Activated CD8-positive, alpha-beta memory T cell treated with anti-CD3 and anti-CD28 coated beads for 24 hours (primary cell): ENCODE measurements around the gene KRTAP12-1.

Experiments
- DNase-seq: peaks from one replicate; pipeline ENCODE4 v3.0.0-alpha.2; 2020

KRTAP12-1 gene

DNA sequence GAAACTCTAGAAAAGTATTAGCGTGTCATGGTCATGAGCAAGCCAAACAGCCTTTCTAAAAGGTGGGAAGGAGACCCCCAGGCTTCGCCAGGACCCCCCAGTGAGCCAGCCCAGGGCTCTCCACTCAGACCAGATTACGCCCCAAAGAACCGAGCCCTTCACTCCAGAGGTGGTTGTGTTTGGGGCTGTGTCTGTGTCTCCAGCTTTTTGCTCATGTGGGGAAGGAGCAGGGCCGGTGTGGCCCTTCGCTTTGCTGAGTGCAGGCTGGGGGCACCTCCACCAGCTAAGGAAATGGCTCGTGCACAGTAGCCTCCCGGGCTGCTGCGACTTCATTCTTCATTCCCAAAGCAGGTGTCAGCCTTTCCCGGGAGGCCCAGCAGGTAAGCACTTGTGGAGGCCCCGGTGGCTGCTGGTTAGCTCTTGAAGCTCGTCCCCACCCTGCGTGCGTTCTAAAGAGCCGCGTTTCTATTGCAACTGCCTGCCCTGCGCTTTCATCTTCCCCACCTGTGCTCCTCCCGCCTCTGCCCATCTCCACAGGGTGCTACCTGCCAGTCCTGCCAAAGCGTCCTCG lies 28.9 kb upstream of the KRTAP12-1 start:
- peak; percentile 66 for DNase-seq

DNA sequence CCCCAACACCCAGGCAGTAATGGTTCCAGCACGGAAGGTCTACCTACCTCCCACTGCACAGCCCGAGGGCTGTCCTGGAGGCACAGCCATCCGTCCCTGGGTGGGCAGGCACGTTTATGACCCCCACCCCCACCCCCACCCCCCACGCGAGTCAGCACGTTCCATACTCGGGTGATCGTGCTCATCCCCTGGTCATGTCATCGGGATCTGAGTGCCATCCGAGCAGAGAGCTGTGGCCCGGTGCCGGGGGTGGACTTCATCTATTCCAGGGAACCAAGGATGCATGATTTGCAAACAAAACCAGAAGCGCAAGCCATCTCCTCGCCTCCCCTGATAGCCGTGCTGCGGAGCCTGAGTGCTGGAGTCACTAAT lies 28.3 kb upstream of the KRTAP12-1 start:
- DNase-seq = peak; percentile 56

DNA sequence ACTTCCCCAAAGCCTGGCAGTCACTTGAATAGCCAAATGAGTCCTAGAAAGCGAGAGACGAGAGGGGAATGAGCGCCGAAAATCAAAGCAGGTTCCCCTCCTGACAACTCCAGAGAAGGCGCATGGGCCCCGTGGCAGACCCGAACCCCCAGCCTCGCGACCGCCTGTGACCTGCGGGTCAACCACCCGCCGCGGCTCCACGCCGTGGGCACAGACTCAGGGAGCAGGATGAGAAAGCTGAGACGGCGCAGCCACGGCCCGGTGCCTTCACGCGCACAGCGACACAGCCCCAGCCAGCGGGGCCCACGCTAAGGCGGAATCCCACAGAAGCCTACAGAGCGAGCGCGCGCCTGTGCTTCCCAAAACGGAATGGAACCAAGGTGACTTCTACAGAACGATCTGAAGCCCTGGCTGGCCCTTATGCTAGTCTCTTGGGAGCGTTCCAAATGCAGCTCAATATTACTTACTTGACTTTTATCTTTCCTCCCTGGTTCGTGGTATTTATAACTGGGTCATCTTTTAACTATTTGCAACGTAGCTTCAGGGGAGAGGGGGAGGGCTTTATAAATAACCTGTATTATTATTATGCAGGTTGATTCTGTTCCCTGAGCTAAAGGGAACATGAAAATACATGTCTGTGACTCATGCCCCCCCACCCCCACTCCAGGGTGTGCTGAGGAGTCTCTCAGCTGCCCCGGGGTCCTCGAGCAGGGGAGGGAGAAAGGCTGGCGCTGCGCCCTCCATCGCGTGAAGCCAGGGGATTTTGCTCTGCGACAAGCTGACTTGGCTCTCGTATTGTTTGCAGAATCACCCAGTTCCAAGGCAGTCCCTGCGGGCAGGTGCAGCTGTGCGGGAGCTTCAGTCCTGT lies 27.7 kb upstream of the KRTAP12-1 start:
- DNase-seq = peak; percentile 64

DNA sequence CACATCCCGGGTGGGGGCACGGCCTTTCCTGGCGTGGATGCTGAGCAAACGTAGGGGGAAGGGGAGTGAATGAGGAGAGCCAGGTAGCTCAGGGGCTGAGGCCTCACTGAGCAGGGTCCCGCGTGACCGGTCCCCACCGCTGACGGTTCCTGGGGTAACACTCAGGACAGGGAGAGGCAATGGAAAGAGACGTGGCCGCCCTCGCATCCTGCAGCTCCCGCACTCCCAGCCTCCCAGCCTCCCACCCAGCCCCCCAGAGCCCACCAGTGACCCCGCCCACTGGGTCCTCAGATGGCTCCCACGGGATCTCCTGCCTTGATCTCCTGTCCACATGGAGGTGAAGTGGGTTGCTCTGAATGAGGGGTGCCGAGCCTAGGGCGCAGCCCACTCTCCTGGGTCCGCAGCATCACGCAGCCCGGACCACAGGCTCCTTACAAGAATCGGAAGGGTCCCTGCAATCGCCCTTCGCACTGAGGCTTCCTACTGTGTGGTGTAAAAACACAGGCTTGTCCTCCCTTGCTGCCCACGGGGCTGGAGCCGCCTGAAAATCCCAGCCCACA lies 27.0 kb upstream of the KRTAP12-1 start:
- DNase-seq = no peak

DNA sequence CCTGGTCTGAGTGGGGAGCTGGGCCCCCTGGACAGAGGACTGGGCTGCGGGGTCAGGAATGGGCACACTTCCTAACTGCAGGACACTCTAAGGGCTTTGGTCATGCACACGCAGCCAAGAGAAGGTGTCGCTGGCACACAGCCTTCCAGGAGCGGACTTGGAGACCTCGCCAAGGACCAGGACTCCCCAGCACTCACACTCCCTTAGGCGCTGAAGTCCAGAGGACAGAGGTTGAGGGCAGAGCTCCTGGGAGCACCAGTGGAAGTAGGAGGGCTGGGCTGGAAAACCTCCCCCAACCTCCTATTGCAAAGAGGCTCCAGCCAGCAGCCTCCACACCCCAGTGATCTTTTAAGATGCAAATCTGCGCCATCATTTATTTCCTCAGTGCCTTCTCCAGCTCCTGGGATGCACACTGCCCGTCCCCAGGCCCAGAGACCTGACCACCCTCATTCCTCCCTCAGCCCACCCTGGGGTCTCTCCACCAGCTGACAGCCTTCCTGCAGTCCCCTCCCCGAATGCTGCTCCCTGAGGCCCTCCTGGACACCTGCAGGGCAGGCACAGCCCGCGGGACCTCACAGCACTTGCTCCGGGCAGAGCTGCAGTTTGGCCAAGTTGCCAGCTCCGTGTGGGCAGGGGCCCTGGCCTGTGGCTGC lies 26.4 kb upstream of the KRTAP12-1 start:
- DNase-seq = peak; percentile 56

DNA sequence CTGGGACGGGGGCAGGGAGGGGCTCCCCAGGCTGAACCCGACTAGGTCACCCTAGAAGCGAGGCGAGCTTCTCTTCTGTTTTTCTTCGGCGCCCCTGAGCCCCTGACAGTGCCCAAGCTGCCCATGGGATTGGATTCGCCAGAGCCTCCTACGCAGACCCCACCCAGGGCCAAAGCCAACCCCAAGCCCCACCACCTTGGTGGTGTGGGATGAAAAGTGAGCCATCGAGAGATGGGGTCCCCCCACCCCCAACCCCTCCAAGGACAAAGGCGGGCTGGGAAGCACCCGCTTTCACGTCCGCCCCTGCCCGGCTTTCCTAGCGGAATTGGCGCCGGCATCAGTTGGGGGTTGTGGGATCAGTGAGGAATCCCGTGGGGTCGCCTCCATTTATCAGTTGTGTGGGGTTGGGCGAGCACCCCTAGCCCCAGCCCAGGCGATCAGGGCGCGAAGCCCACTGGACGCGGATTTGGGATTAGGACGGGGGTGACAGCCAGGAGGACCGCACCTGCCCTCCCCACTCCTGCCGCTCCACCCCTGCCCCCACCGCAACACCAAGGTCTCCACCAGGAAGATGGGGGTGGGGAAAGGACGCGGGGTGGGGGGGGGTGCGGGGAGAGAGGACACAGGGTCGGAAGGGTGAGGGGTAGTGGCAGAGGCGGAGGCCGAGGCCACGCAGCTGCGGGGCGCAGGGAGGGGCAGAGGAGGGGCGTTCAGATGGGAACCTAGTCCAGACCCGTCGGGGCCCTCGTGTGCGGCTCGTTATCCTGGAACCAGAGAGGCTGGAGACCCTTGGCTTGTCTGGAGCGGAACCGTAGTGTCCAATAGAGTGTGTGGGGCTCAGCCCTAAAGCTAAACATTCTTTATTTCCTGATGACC lies 25.0 kb upstream of the KRTAP12-1 start:
- peak; percentile 55 for DNase-seq

DNA sequence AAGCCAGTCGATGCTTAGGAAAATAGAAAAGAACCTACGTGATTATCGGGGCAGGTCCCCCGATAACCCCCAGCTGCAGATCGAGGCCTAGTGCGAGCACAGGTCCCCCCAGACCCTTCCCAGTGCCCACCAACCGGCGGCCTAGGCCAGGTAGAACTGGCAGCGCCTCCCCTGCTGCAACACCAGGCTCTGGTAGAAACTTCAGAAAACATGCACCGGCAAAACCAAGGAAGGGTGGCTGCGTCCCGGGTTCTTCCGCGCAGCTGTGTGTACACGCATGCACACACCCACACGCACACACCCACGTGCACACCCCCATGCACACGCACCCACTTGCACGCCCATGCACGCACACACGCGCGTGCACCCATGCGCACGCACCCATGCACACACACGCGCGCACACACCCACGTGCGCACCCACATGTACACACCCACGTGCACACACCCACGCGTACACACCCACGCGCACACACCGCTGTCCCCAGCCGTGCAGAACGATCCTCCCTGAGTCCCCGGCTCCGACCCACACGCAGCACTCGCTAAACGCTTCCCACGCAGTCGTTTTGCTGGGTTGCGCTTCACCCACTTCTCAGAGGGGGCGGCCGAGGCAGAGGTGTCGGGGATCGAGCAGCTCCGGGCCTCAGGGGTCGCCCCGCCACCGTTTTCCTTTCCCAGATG lies 24.2 kb upstream of the KRTAP12-1 start:
- peak; percentile 28 for DNase-seq

DNA sequence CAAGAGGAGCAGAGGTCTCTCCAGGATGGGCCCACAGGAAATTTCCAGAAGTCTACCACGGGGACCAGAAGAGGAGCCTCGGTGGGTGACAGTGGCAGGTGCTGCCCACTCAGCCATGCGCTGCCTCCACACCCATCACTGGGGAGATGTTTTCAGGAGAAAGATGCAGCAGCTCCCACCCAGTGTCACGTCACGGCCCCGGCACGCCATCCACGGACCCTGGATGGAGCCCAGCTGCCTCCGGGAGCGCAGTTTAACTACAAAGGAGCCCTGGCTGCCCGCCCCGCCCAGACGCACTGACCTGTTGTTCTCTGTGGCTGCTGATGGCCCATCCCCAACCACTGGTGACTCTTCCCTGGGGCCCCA lies 22.7 kb upstream of the KRTAP12-1 start:
- DNase-seq = peak; percentile 21

DNA sequence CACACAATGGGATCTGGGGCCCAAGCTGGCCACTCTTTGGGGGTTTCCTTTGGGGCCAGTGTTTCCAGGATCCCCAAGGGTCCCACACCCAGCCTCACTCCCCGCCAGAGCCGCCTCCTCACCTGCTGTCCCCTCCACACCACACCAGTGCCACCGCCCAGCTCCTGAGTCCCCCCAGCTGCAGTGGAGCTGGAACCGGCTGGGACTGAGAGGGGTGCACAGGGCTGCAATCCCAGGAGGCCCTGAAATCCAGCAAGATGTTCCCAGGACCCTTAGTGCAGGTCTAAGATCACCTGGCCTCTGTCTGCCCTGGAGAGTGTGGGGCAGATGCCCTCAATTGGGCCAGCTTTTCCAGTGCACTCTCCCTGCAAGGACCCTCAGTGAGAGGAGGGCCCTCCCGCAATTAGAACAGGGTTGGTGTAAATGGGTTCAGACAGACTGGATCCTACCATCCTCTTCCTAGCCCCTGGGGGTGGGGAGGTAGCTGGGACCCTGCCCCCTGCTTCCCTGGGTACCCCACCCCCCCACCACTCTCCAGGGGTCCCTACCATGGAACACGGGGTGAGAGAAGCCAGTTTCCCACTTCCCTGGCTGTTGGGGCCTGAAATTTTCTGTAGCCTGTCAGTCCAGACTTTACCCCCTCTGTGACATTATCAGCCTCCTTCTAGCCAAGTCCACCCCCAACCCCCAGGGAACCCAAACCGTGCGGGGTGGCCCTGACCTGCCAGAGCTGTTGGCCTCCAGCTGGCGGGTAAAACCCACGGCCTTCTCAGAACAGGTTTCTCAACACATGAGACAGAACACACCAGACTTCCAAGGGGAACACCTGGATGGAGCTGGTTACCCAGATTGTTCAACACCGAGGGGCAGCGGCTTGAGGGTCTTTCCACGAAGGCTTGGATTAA lies 22.0 kb upstream of the KRTAP12-1 start:
- DNase-seq = peak; percentile 30

DNA sequence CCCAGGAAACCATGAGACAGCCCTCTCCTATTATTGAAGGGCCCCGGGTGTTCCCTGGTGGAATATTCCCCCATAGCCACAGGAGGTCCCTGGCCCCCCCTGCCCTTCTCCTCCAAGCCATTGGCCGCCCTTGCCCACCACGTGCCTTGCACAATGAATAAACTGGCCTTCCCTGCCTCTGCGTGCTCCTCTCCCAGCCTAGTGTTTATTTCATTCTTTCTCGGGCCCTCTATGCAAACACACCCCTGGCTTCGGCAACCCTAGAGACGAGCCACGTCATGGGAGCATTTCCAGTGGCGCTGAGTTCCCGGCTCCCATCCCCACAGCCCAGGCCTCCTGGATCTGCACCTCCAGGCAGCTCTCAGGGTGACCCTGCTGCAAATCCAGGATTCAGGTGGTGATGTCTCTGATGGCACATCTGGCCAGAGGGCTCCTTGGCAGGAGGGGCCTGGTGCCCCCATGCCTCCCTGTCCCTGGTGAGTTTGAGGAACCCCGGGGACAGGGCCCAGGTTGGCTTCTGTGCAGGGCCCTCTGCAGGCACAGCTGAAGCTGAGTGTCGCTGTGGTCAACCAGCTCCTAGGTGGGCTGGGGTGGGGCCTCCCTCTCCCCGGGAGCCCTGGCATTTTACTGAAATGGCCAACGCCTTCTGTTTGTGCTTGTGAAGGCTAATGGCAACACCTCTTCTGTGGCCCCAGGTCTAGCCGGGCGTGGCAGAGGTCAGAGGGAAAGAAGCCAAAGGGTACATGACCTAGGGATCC lies 21.2 kb upstream of the KRTAP12-1 start:
- DNase-seq = peak; percentile 52

DNA sequence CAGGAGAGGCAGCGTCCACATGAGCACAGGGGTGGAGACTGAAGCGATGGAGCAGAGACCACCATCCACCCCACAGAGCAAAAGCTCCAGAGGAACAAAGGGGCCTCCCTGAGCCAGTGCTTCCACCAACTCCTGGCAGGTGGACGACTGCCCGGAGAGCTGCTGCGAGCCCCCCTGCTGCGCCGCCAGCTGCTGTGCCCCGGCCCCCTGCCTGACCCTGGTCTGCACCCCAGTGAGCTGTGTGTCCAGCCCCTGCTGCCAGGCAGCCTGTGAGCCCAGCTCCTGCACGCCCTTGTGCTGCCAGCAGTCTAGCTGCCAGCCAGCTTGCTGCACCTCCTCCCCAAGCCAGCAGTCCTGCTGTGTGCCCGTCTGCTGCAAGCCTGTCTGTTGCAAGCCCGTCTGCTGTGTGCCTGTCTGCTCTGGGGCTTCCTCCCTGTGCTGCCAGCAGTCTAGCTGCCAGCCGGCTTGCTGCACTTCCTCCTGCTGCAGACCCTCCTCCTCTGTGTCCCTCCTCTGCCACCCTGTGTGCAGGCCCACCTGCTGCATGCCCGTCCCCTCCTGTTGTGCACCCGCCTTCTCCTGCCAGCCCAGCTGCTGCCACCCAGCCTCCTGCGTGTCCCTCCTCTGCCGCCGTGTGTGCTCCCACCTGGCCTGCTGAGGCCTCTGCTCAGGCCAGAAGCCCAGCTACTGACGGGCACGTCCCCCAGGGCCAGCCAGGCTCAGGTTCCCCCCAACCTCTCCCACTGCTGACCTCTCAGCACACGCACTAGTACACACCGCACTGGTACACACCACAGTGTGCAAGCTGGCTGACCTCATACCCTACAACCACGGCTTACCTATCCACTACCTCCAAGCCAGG lies 20.4 kb upstream of the KRTAP12-1 start:
- DNase-seq = peak; percentile 41

DNA sequence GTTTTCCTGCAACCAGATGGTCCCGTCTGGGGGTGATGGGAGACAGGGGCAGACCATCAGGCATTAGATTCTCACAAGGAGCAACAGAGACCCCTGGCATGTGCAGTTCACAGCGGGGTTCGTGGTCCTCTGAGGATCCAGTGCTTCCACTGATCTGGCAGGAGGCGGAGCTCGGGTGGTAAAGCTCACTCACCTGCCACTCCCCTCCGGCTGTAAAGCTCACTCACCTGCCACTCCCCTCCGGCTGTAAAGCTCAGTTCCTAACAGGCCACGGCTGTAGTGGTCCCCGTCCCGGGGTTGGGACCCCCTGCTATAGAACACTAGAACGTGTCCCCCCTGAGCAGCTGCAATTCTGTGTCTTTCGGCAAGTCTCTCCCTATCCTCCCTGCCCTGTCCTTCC lies 19.6 kb upstream of the KRTAP12-1 start:
- DNase-seq = peak; percentile 44

DNA sequence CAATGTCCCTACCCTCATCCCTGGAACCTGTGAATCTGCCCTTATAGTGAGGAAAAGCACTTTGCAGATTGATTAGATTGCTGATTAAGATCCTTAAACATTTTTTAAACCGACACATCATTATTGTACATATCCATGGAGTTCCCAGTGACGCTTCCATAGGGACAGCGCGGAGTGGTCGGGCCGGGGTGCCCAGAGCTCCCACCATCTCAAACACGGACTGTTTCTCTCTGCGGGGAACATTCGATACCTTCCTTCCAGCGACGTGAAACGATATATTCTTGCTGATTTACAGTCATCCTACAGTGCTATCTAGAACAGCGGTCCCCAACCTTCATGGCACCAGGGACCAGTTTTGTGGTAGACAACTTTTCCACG lies 19.0 kb upstream of the KRTAP12-1 start:
- DNase-seq = no peak

DNA sequence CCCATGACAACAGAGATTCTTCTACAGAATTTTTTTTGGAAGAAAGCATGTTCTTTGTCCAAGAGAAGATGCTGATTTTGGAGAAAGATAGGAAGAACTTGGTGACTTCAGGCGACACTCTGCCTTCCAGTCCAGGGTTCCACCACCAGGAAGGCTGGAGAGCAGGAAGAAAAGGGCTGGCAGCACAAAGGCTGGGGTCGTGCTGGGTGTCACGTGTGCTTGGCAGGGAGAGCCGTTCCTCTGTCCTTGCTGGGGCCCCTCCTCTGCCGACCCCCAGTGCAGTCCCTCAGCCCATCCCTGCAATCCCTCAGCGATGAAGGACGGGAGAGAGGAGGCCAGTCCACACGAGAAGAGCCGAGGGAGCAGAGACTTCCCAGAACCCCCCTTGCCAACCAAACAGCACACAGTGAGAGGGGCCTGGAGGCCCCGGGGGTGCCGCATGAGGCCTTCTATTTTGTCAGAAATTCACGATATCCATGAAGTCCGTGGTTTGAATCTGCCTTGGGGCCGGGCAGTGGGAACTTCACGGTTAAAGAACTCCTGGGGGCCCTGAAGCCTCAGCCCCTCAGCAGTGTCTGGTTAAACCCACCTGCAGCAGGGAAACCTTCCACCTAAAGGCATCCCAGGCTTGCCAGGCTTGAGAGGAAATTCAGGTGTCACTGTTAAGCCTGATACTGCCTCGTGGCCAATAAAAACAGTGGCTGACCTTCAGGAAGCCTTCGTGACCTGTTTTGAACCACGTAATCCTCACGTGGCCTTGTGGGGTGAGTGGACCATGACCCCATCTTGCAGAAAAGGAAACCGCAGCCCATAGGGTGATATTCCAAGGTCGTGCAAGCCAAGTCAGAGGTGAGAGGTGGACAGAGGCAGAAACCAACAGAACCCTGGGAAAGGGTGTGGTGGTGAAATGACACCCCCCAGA lies 18.4 kb upstream of the KRTAP12-1 start:
- DNase-seq = no peak

DNA sequence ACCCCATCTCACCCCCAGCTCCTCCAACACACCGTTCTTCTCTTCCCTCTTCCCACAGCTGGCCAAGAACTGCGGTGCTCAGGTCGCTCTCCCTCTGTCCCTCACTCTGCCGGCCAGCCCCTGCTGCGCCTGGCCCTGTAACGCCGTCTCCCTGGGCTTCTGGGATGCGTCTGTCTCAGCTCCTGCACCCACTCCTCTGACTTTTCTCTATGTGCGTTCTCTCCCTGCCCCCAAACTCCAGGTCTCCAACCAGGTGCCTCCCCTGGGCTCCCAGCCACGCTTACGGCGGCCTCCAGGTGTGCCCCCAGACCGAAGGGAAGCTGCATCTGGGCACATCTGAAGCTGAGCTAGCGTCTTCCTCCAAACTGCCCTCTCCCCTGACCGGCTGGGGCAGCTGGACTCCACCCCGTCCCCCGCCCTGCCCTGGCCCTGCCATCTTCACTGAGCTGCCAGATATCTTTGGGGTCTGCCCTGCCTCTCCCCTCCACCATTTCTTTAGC lies 17.6 kb upstream of the KRTAP12-1 start:
- peak; percentile 38 for DNase-seq

DNA sequence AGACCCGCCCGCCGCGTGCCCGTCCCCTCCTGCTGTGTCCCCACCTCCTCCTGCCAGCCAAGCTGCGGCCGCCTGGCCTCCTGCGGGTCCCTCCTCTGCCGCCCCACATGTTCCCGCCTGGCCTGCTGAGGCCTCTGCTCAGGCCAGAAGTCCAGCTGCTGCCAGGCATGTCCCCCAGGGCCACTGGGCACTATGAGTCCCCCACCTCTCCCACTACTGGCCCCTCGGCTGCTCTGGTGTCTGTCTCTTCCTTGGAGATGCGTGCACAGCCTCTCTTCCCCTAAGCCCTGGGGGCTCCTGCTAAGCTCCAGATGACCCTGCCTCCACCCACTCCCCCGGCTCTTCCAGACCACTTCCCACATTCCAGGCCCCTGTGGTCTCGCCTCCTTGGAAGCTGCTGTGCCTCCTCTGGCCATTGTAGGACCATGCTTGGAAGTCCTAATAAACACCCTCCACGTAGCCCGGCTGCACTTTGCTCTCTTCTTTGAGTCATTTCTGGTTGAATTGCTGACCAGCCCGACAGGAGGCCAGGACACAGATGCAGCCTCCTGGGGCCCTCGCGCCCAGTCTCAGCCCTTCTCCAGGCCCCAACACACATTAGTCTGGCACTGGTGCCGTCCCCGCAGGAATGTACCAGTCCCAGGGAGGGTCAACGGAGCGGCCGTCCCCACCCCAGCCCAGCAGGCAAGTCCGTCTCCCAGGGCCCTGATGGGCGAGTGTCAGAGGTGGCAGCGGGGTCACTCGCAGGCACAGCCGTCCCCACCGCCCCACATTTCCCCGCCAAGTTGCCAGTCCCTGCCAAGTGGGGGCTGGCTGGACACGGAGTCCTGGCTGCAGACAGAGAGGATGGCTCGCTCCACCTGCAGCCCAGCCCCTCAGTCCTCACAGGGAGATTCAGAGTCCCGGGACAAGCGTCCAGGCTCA lies 16.1 kb upstream of the KRTAP12-1 start:
- peak; percentile 52 for DNase-seq
